Stimulated activated CD8-positive, alpha-beta memory T cell treated with anti-CD3 and anti-CD28 coated beads, Interleukin-12 subunit alpha, Interleukin-12 subunit beta, amount 100 ng/mL, for 1 hour (primary cell): Measurements from ENCODE around the gene HAL.

Experiments
- DNase-seq: peaks from one replicate; pipeline ENCODE4 v3.0.0-alpha.2; 2020; ENCODE audit warnings: low read depth

Gene HAL

GRCh38 chr12:95996034-95996658 is at the start of gene HAL:
TSS of gene HAL (minus strand) at chr12:95996344. CDS start at chr12:95995910, 434 bp downstream.
- no peak for DNase-seq

DNA sequence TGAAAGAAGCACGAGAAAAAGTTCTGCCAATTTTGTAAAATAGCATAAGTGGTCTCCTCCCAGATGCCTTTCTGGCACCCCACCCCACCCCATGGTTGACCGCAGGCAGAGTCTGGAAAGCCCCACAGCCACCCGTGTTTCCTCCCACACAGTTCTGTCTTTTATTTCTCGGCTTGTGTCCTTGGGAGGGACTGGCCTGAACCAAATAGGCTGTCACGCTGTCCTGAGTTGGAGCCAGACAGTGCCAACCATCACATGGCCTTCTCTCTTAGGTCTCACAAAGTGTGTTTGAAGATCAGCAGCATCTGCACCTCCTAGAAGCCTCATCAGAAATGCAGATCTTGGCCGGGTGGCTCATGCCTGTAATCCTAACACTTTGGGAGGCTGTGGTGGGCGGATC is 49.4 kb upstream of the HAL start:
- DNase-seq, result no peak

GRCh38 chr12:96044943-96045290 is 48.8 kb upstream of the HAL start:
- DNase-seq, result no peak

- DNase-seq, result no peak
These were observed 48.1 kb upstream of the HAL start for GRCh38 chr12:96044017-96044942.

DNA sequence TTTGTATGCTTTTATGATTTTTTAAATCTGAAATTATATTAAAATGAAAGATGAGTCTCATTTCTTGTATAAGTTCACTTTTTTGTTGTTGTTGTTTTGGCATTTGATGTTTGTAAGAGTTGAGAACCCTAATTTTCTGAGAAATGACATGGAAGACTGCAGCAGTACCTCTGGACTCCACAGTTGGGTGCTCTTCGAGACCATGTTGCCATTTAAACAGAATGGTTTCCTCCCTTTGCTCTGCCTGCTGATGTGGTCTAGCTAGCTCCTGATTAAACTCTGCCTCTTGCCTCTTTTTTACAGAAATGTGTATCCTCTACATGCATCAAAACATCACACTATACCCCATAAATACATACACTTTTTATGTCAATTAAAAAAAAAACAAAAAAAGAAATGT is 45.0 kb upstream of the HAL start:
- no peak for DNase-seq

DNA sequence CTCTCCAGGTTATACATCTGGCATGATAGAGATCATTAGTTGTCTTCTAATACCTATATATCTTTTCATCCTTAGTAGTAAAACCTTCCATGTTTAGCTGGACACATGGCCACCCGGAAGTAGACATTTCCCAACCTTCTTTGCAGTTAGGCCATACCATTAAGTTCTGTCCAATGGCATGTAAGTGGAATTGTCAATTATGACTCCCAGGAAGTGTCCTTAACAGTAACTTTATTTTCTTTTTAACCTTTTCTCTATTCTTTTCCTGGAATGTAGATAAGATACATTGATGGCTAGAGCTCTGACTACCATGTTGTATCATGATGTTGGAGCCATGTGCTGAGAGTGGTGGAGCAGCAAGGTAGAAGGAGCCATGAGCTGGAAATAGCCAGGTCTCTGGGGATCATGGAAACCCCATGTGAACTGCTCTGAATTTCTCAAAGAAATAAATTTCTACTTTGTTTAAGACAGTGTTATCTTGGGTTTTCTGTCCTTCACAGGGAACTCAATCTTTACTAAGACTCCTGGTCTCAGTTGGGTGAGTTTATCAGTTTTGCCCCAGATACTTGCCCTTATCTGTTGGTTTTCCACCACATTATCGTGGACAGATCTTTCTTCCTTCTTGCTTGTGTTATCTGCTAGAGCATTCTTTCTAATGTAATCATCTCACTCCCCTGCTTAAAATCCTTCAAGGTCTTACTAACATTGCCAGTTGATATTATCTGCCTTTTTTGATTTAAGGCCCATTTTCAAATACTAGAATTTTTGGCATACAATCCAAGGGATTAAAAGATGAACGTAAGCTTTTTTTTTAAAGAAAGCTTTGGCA is 44.4 kb upstream of the HAL start:
- no peak for DNase-seq

DNA sequence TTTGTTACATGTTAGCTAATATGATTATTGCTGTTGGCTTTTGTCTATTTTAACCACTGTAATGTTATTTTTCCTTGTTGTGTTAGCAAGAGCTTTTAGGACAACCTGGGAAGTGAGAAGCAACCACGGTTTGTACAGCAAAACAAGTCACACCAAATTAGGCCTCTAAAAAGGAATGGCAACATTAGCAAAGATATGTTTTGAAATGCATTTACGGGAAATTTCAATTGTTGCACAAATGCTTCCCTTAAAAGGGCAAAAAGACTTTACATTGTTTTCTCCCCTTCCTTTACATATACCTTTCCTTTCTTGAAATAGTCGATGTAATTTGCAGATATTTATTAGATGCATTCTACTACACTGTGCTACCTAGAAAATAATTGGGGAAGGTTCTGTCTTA is 43.4 kb upstream of the HAL start:
- DNase-seq, result no peak

- no peak for DNase-seq
These were observed 40.8 kb upstream of the HAL start for GRCh38 chr12:96036765-96037455.

- peak; percentile 96 for DNase-seq
These were observed 39.4 kb upstream of the HAL start, which contains the start of gene LTA4H for GRCh38 chr12:96035283-96036236. TSS of gene LTA4H (minus strand) at chr12:96035587. CDS start at chr12:96035519, 68 bp downstream.

GRCh38 chr12:96034621-96035282 is 38.6 kb upstream of the HAL start:
- no peak for DNase-seq

GRCh38 chr12:96033549-96034389 is 37.6 kb upstream of the HAL start:
- DNase-seq, result no peak

GRCh38 chr12:96029826-96030225 is 33.7 kb upstream of the HAL start:
- no peak for DNase-seq

DNA sequence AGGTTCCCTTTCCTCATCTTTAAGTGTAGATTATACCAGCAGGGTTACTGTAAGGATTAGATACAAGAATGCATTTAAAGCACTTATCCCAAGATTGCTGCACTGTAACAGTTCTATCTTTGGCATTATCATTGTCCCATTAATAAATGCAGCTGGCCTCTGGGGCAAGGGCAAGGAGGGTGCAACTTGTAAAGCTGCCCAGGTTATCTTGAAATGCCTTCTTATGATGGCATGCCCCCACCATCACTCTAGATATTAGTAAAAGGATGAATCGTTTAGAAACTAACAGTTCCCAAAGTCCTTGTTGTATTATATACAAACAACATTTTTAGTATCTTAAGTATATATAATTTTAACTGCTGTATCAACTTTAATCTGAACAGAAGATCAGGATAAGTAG is 32.4 kb upstream of the HAL start:
- DNase-seq, result no peak

DNA sequence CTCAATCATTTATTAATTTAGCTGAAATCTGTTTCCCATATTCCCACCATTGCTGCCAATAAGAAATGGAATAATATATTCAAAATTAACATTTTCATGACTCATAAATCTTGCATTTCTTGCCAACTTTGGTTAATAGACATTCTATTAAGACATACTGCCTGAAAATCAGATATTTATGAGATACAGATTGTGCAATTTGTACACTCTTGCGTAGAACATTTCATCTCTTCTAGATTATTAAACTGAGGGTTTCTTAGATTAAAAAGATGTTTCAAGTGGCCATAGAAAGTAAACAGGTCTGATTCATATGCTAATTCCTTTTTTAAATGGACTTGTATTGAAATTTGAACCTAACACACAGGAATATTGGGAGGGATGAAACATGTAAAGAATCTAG is 30.2 kb upstream of the HAL start:
- no peak for DNase-seq

GRCh38 chr12:96025518-96025917 is 29.4 kb upstream of the HAL start:
- no peak for DNase-seq

DNA sequence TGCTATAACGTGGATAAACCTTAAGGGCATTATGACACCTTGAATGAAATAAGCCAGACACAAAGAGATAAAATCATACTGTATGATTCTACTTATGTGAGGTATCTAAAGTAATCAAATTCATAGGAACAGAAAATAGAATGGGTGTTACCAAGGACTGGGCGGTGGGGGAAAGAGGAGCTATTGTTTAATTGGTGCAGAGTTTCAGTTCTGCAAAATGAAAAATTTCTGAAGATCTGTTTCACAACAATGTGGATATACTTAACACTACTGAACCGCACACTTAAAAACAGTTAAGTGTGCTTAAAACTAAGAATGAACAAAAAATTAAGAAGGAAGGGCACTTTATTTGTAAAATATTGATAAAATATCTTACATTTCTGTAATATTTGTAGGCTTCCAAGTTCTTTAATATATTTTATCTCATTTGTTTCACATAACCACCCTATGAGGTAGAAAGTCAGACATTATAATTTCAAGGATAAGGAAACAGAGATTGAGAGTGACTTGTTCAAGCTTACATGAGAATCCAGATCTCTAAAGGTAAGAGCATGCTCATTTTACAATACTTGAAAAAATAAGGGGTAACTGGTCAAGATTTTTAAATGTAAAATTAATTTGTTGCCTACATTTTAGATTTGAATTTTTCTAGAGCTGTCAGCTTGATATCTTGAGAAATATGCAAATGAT is 24.3 kb upstream of the HAL start:
- no peak for DNase-seq

DNA sequence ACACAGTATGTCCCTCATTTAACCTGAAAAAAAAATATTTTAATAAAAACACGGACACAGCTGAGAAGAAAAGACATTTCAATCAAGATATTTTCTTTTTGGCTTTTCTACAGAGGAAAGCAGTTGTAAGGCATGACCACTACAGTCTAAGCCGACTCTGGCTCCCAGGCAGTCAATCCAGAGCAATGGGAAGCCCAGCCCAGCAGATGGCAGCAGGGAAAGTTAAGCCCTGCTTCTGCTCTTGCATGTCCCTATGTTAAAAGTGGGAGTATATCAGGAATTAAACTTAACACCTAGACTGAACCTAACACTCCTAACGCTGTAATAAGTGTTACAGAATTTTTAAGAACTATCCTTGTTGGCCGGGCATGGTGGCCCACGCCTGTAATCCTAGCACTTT is 19.5 kb upstream of the HAL start:
- DNase-seq, result no peak

DNA sequence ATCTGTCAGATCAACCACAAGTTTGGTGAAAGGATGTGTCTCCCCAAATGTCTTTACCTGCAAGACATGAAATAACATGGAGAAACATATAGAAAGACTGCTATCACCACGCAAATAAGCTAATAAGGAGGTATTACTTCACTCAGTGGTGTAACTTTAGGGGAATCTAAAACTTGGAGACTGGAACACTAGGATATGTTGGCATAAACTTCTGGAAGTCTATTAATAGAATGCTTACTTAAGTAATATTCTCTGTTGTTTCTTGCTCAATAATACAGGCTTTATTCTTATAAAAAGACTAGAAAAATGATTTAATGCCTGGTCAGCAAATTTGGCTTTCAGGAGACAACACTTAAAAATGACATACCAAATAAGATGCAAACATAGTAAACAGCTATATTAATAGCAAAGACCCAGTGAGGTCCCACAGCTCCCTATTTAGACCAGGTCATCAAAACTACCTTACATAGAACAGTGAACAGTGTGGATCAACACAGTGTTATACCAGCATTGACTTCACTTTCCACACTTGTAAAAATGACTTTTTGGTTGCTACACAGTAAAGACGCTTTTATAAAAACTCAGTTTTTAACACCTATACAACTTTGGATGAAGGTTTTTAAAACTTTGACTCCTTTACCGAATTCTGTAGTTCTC is 18.9 kb upstream of the HAL start:
- no peak for DNase-seq
